ENCODE results near the gene EIF4E2.

EIF4E2 gene

GRCh38 chr2:232504438-232504837, 46.1 kb upstream of the EIF4E2 start:
- TF ChIP-seq RAD21 (IDR thresholded peaks at IDR 0.05; ENCODE audit: low read depth) = no peak
- no peak for TF ChIP-seq REST (IDR thresholded peaks at IDR 0.05; ENCODE audit: low read depth)
- TF ChIP-seq USF1 (IDR thresholded peaks at IDR 0.05) = no peak

- TF ChIP-seq CREB1 (IDR thresholded peaks at IDR 0.05; ENCODE audit: low read depth) = no peak
- no peak for TF ChIP-seq RAD21 (IDR thresholded peaks at IDR 0.05; ENCODE audit: low read depth)
- TF ChIP-seq TAF1 (IDR thresholded peaks at IDR 0.05; ENCODE audit: low read depth) = no peak
- no peak for TF ChIP-seq TCF12 (IDR thresholded peaks at IDR 0.05; ENCODE audit: low read depth)
- TF ChIP-seq YY1 (IDR thresholded peaks at IDR 0.05; ENCODE audit: low read depth) = no peak
- no peak for TF ChIP-seq ZBTB7A (IDR thresholded peaks at IDR 0.05; ENCODE audit: low read depth)
- no peak for TF ChIP-seq FOXM1 (IDR thresholded peaks at IDR 0.05; ENCODE audit: borderline replicate concordance, low read depth)
- no peak for TF ChIP-seq EP300 (IDR thresholded peaks at IDR 0.05; ENCODE audit: borderline replicate concordance)
- no peak for TF ChIP-seq CEBPB (IDR thresholded peaks at IDR 0.05)
- TF ChIP-seq REST (IDR thresholded peaks at IDR 0.05; ENCODE audit: low read depth) = no peak
- TF ChIP-seq TEAD4 (IDR thresholded peaks at IDR 0.05) = no peak
- TF ChIP-seq MAX (IDR thresholded peaks at IDR 0.05) = no peak
- no peak for TF ChIP-seq NFIC (IDR thresholded peaks at IDR 0.05)
Measured at GRCh38 chr2:232505856-232506255, 44.6 kb upstream of the EIF4E2 start.

- TF ChIP-seq USF1 (IDR thresholded peaks at IDR 0.05) (no peak), CEBPB (IDR thresholded peaks at IDR 0.05) (no peak), EP300 (IDR thresholded peaks at IDR 0.05; ENCODE audit: borderline replicate concordance) (no peak), NFIC (IDR thresholded peaks at IDR 0.05) (no peak), TEAD4 (IDR thresholded peaks at IDR 0.05) (no peak), CREB1 (IDR thresholded peaks at IDR 0.05; ENCODE audit: low read depth) (no peak)
Measured at GRCh38 chr2:232506709-232507108, 43.8 kb upstream of the EIF4E2 start.

- no peak for TF ChIP-seq YY1 (IDR thresholded peaks at IDR 0.05; ENCODE audit: low read depth)
Measured at GRCh38 chr2:232508251-232508650, 42.2 kb upstream of the EIF4E2 start.

GRCh38 chr2:232511336-232511890, 39.1 kb upstream of the EIF4E2 start:
- TF ChIP-seq TEAD4 (IDR thresholded peaks at IDR 0.05) (no peak), NFIC (IDR thresholded peaks at IDR 0.05) (peak; percentile 57), RAD21 (IDR thresholded peaks at IDR 0.05; ENCODE audit: low read depth) (no peak), CREB1 (IDR thresholded peaks at IDR 0.05; ENCODE audit: low read depth) (no peak), REST (IDR thresholded peaks at IDR 0.05; ENCODE audit: low read depth) (no peak)

GRCh38 chr2:232512602-232513001, 37.9 kb upstream of the EIF4E2 start:
- TF ChIP-seq ZBTB7A (IDR thresholded peaks at IDR 0.05; ENCODE audit: low read depth) (no peak), CEBPB (IDR thresholded peaks at IDR 0.05) (no peak), TCF12 (IDR thresholded peaks at IDR 0.05; ENCODE audit: low read depth) (no peak), RAD21 (IDR thresholded peaks at IDR 0.05; ENCODE audit: low read depth) (no peak), REST (IDR thresholded peaks at IDR 0.05; ENCODE audit: low read depth) (no peak), EP300 (IDR thresholded peaks at IDR 0.05; ENCODE audit: borderline replicate concordance) (no peak), FOXM1 (IDR thresholded peaks at IDR 0.05; ENCODE audit: borderline replicate concordance, low read depth) (no peak)

Measured in Ishikawa (cell line).